ENCODE measurements around the gene ROR2. TPM values are rescaled to one million over a fixed set of nuclear protein-coding genes. Genes with fewer than 3 reads are reported as not detected.

ROR2 gene
- total and polyA plus RNA-seq, 4 donors, result 2.7 to 32.3 (median 9.2) TPM

- WGBS, 2 donors, result 44 to 63% methylated on average over 4 of the region's 4 CpGs
Measured at GRCh38 chr9:91777292-91777830, 172.7 kb downstream of the ROR2 start.

GRCh38 chr9:91776409-91777291 lies 173.4 kb downstream of the ROR2 start:
- no peak for ATAC-seq (ENCODE audit: insufficient read depth, low FRiP score)
- no peaks in the 10 kb centered on the region for H3K36me3 ChIP-seq (ENCODE audit: control insufficient read depth in 4 of 4, insufficient read depth in 4 of 4, low read length in 4 of 4)
- peak in 2 of 3 donors; percentile 82 to 87 for DNase-seq
- peaks cover 0 to 53% (median 17%) of the 10 kb centered on the region in 5 donors for H3K4me1 ChIP-seq (ENCODE audit: control insufficient read depth in 5 of 5, insufficient read depth in 5 of 5, low read length in 5 of 5)
- no peak overlapping the region for H3K9ac ChIP-seq (ENCODE audit: insufficient read depth in 1 of 2, low read length in 2 of 2)
- H3K27me3 ChIP-seq (ENCODE audit: control insufficient read depth in 3 of 3, insufficient read depth in 3 of 3, low read length in 2 of 3), result no peaks in the 10 kb centered on the region
- TF ChIP-seq CTCF (IDR thresholded peaks at IDR 0.05; ENCODE audit: control extremely low read depth, extremely low read depth), result no peak
- H3K4me3 ChIP-seq, result no peak overlapping the region
- H3K27ac ChIP-seq (ENCODE audit: low read depth in 1 of 2, low read length in 1 of 2), result no peak overlapping the region
- H3K9me3 ChIP-seq (ENCODE audit: control insufficient read depth in 4 of 4, insufficient read depth in 3 of 4, low read length in 3 of 4), result no peaks in the 10 kb centered on the region
- 42 to 54% methylated on average over 6 of the region's 6 CpGs for WGBS, 2 donors

More at GRCh38 chr9:91777292-91777830, 172.7 kb downstream of the ROR2 start:
- Histone ChIP-seq H3K27me3 (ENCODE audit: control insufficient read depth in 3 of 3, insufficient read depth in 3 of 3, low read length in 2 of 3) (no peaks in the 10 kb centered on the region), H3K4me1 (ENCODE audit: control insufficient read depth in 5 of 5, insufficient read depth in 5 of 5, low read length in 5 of 5) (peaks cover 0 to 57% (median 24%) of the 10 kb centered on the region in 5 donors), H3K9ac (ENCODE audit: insufficient read depth in 1 of 2, low read length in 2 of 2) (no peak overlapping the region), H3K9me3 (ENCODE audit: control insufficient read depth in 4 of 4, insufficient read depth in 3 of 4, low read length in 3 of 4) (no peaks in the 10 kb centered on the region), H3K27ac (ENCODE audit: low read depth in 1 of 2, low read length in 1 of 2) (no peak overlapping the region), H3K4me3 (no peak overlapping the region), H3K36me3 (ENCODE audit: control insufficient read depth in 4 of 4, insufficient read depth in 4 of 4, low read length in 4 of 4) (no peaks in the 10 kb centered on the region)
- no peak for TF ChIP-seq CTCF (IDR thresholded peaks at IDR 0.05; ENCODE audit: control extremely low read depth, extremely low read depth)
- peak in 2 of 3 donors; percentile 85 to 90 for DNase-seq
- no peak for ATAC-seq (ENCODE audit: insufficient read depth, low FRiP score)

- Histone ChIP-seq H3K27me3 (ENCODE audit: control insufficient read depth in 3 of 3, insufficient read depth in 3 of 3, low read length in 2 of 3) (no peaks in the 10 kb centered on the region), H3K4me1 (ENCODE audit: control insufficient read depth in 5 of 5, insufficient read depth in 5 of 5, low read length in 5 of 5) (peaks cover 0 to 56% (median 17%) of the 10 kb centered on the region in 5 donors), H3K9me3 (ENCODE audit: control insufficient read depth in 4 of 4, insufficient read depth in 3 of 4, low read length in 3 of 4) (no peaks in the 10 kb centered on the region), H3K4me3 (no peak overlapping the region), H3K36me3 (ENCODE audit: control insufficient read depth in 4 of 4, insufficient read depth in 4 of 4, low read length in 4 of 4) (no peaks in the 10 kb centered on the region), H3K9ac (ENCODE audit: insufficient read depth in 1 of 2, low read length in 2 of 2) (no peak overlapping the region), H3K27ac (ENCODE audit: low read depth in 1 of 2, low read length in 1 of 2) (no peak overlapping the region)
- no peak for DNase-seq
- 28 to 42% methylated on average over 4 of the region's 4 CpGs for WGBS, 2 donors
- ATAC-seq (ENCODE audit: insufficient read depth, low FRiP score), result no peak
- no peak for TF ChIP-seq CTCF (IDR thresholded peaks at IDR 0.05; ENCODE audit: control extremely low read depth, extremely low read depth)
Measured at GRCh38 chr9:91775708-91776028, 174.4 kb downstream of the ROR2 start.

Measured in lung (tissue), 12 donors.